ENCODE measurements around the gene RPL37A.

- TF ChIP-seq POLR2A (IDR thresholded peaks at IDR 0.05; ENCODE audit: low read length) (no peak), GATA1 (IDR thresholded peaks at IDR 0.05; ENCODE audit: low read depth, low read length) (no peak)
These were observed 5.2 kb downstream of the RPL37A start for GRCh38 chr2:216503697-216504375.

All from erythroblast (primary cell).